ENCODE data around the gene YTHDF1. TPM values are rescaled to one million over a fixed set of nuclear protein-coding genes. Genes with fewer than 3 reads are reported as not detected.
A peak's percentile ranks its signal among the peaks of the same experiment; 100 is the strongest.

The YTHDF1 gene
- total RNA-seq, 1 experiment from 2014 or later = 85.4 TPM

- no peak overlapping the region for H3K9ac ChIP-seq (ENCODE audit: extremely low read depth, insufficient read length, low read length)
- no peak overlapping the region for H3T11ph ChIP-seq (ENCODE audit: low read length)
- DNase-seq = no peak
- H3K4me1 Mint-ChIP-seq = peaks cover 11 to 35% of the 10 kb centered on the region in 2 experiments
- no peaks in the 10 kb centered on the region for H3K9me3 ChIP-seq (ENCODE audit: control insufficient read depth, low read depth, low read length)
- peaks cover 15% of the 10 kb centered on the region for H3K27me3 Mint-ChIP-seq (ENCODE audit: low read depth)
- H3K27me3 ChIP-seq (ENCODE audit: insufficient read depth, low read length) = no peaks in the 10 kb centered on the region
- no peak overlapping the region for H3K14ac ChIP-seq (ENCODE audit: insufficient read depth, low read length)
- H2BK120ac ChIP-seq (ENCODE audit: low read depth, low read length, poor library complexity, severe bottlenecking) = no peak overlapping the region
- no peak overlapping the region for H2BK15ac ChIP-seq (ENCODE audit: low read depth, low read length)
- no peak overlapping the region for H2BK20ac ChIP-seq (ENCODE audit: low read depth, low read length, poor library complexity, severe bottlenecking)
- H4K20me1 ChIP-seq (ENCODE audit: control insufficient read depth, insufficient read depth, insufficient read length) = no peaks in the 10 kb centered on the region
- no CpG with 5 or more reads among the region's 14 CpGs for WGBS (ENCODE audit: extremely low coverage, insufficient read length, low lambda C conversion rate)
- no peak overlapping the region for H3K18ac ChIP-seq (ENCODE audit: insufficient read length, low read depth, low read length)
- H3K79me2 ChIP-seq (ENCODE audit: insufficient read depth, low read length) = no peaks in the 10 kb centered on the region
- no peak overlapping the region for H3K4ac ChIP-seq (ENCODE audit: low read depth, low read length)
- H4K5ac ChIP-seq (ENCODE audit: insufficient read length, low read depth, low read length) = no peak overlapping the region
- H3K36me3 Mint-ChIP-seq (ENCODE audit: insufficient read depth in 1 of 3, low read depth in 3 of 3) = no peaks in the 10 kb centered on the region
- no peak overlapping the region for H3K23ac ChIP-seq (ENCODE audit: insufficient read length, low read depth, low read length)
- H2AFZ ChIP-seq (ENCODE audit: low read length) = no peak overlapping the region
- H3K9me3 Mint-ChIP-seq = no peaks in the 10 kb centered on the region
- no peak overlapping the region for H2BK5ac ChIP-seq (ENCODE audit: insufficient read length, low read length)
- H4K91ac ChIP-seq (ENCODE audit: insufficient read length, low read depth, low read length) = no peak overlapping the region
- H3K4me1 ChIP-seq (ENCODE audit: insufficient read depth, low read length) = no peaks in the 10 kb centered on the region; the same call in 1 of the 2 replicates
- no peak overlapping the region for H3K27ac ChIP-seq (ENCODE audit: insufficient read length, low read depth, low read length)
- H3K23me2 ChIP-seq (ENCODE audit: insufficient read length, low read depth, low read length, poor library complexity, severe bottlenecking) = no peaks in the 10 kb centered on the region
- no peak overlapping the region for H2AK5ac ChIP-seq (ENCODE audit: insufficient read length, low read length)
- H3K79me1 ChIP-seq (ENCODE audit: insufficient read depth, low read depth, low read length, poor library complexity, severe bottlenecking) = no peaks in the 10 kb centered on the region
- TF ChIP-seq CTCF (conservative IDR thresholded peaks at IDR 0.05) = no peak
- H4K8ac ChIP-seq (replicated peaks; ENCODE audit: insufficient read length, low read depth, low read length) = no peak overlapping the region
- H3K56ac ChIP-seq (ENCODE audit: insufficient read length, low read depth, low read length) = no peak overlapping the region
- H3K4me2 ChIP-seq (ENCODE audit: insufficient read depth, insufficient read length, low read length) = no peak overlapping the region
- no peak overlapping the region for H2BK12ac ChIP-seq (ENCODE audit: insufficient read length, low read depth, low read length)
- peak overlapping the region in 1 of 3 experiments; percentile 56; a peak in 1 of 7 replicates for H3K27ac Mint-ChIP-seq
- H3K4me3 Mint-ChIP-seq = no peak overlapping the region
Observed at GRCh38 chr20:63264519-63264918, 48.6 kb upstream of the YTHDF1 start.
